ENCODE data around the gene CCDC88C.
"Not testable (repeated sequence)": the region's sequence is repeated elsewhere in the genome, so short reads cannot be mapped to it uniquely, and the experiment has no call there.

The CCDC88C gene

DNA sequence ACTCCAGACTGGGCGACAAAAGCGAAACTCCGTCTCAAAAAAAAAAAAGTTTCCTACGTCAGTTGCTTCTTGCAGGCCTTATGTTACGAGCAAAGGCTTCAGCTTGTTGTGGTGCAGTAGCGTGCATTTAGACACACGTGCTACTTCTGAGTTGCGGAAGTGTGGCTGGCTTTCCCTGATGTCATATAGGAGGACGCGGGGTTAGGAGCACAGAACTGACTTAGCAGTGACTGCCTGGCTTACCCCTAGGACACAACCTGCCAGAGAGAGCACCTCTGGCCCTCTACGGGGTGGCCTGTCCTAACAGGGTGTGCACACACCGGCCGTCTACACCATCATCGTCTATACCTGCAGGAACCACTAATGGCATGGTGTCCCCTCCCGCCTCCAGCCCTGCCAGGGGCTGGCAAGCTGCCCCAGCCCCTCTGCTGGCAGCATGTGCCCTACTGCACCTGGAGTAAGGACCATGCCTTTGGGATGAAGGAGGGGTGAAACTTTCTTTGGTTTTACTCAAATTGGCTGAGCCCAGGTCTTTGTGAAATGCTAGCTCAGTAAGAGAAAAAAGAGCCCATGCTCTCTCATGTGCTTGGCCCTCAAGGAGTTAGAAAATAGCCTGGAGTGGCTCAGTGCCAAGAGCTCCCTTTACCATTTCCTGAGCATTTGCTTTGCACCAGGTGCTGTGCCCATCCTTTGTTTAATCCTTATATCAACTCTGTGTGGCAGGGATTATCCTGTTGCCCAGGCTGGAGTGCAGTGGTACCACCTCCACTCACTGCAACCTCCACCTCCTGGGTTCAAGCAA is 171.4 kb downstream of the CCDC88C start:
- Histone ChIP-seq H3K27ac (ENCODE audit: low read length) (peak overlapping the region; percentile 79), H4K20me1 (ENCODE audit: insufficient read depth, low read length) (no peaks in the 10 kb centered on the region), H3K4me3 (ENCODE audit: low read depth in 1 of 2, low read length in 2 of 2) (no peak overlapping the region), H3K9ac (ENCODE audit: low read depth, low read length) (peak overlapping the region; percentile 16; the same call in 1 of the 2 replicates), H3K36me3 (ENCODE audit: insufficient read depth, low read length) (no peaks in the 10 kb centered on the region), H3K4me2 (ENCODE audit: insufficient read depth, low read length) (no peak overlapping the region), H3K79me2 (ENCODE audit: insufficient read depth, low read length) (no peaks in the 10 kb centered on the region), H3K9me3 (ENCODE audit: insufficient read depth, low read length, severe bottlenecking) (no peaks in the 10 kb centered on the region), H3K4me1 (ENCODE audit: insufficient read depth, low read length) (peaks cover 72% of the 10 kb centered on the region), H2AFZ (ENCODE audit: low read depth, low read length) (no peak overlapping the region), H3K27me3 (ENCODE audit: insufficient read depth, low read length, poor library complexity) (no peaks in the 10 kb centered on the region)
- peak; percentile 76 for DNase-seq
- TF ChIP-seq EZH2 (IDR thresholded peaks at IDR 0.05; ENCODE audit: borderline replicate concordance, low read depth, low read length, severe bottlenecking) (no peak), CTCF (IDR thresholded peaks at IDR 0.05; ENCODE audit: borderline replicate concordance, extremely low read depth, low read length, poor library complexity, severe bottlenecking) (no peak)
- peak; percentile 34 for ATAC-seq (ENCODE audit: insufficient read depth, low read depth)

GRCh38 chr14:91245616-91246015 is 172.0 kb downstream of the CCDC88C start:
- not testable (repeated sequence) for ATAC-seq (ENCODE audit: insufficient read depth, low read depth); H3K27me3 ChIP-seq (ENCODE audit: insufficient read depth, low read length, poor library complexity); H4K20me1 ChIP-seq (ENCODE audit: insufficient read depth, low read length); H2AFZ ChIP-seq (ENCODE audit: low read depth, low read length); H3K79me2 ChIP-seq (ENCODE audit: insufficient read depth, low read length); DNase-seq; H3K36me3 ChIP-seq (ENCODE audit: insufficient read depth, low read length); H3K4me2 ChIP-seq (ENCODE audit: insufficient read depth, low read length); H3K4me3 ChIP-seq (ENCODE audit: low read depth in 1 of 2, low read length in 2 of 2); H3K9ac ChIP-seq (ENCODE audit: low read depth, low read length); H3K9me3 ChIP-seq (ENCODE audit: insufficient read depth, low read length, severe bottlenecking)
- Histone ChIP-seq H3K27ac (ENCODE audit: low read length) (peak overlapping the region; percentile 87), H3K4me1 (ENCODE audit: insufficient read depth, low read length) (peaks cover 69% of the 10 kb centered on the region)

- Histone ChIP-seq H3K9me3 (ENCODE audit: insufficient read depth, low read length, severe bottlenecking) (no peaks in the 10 kb centered on the region), H3K4me1 (ENCODE audit: insufficient read depth, low read length) (peaks cover 63% of the 10 kb centered on the region), H2AFZ (ENCODE audit: low read depth, low read length) (no peak overlapping the region), H4K20me1 (ENCODE audit: insufficient read depth, low read length) (no peaks in the 10 kb centered on the region), H3K27ac (ENCODE audit: low read length) (peak overlapping the region; percentile 87), H3K4me3 (ENCODE audit: low read depth in 1 of 2, low read length in 2 of 2) (no peak overlapping the region), H3K9ac (ENCODE audit: low read depth, low read length) (peak overlapping the region; percentile 26; the same call in 1 of the 2 replicates), H3K27me3 (ENCODE audit: insufficient read depth, low read length, poor library complexity) (no peaks in the 10 kb centered on the region), H3K36me3 (ENCODE audit: insufficient read depth, low read length) (no peaks in the 10 kb centered on the region), H3K79me2 (ENCODE audit: insufficient read depth, low read length) (no peaks in the 10 kb centered on the region), H3K4me2 (ENCODE audit: insufficient read depth, low read length) (peak overlapping the region; percentile 54)
- ATAC-seq (ENCODE audit: insufficient read depth, low read depth): no peak
- no peak for TF ChIP-seq EZH2 (IDR thresholded peaks at IDR 0.05; ENCODE audit: borderline replicate concordance, low read depth, low read length, severe bottlenecking)
- DNase-seq: peak; percentile 29
These were observed 172.6 kb downstream of the CCDC88C start for GRCh38 chr14:91245029-91245428.

DNA sequence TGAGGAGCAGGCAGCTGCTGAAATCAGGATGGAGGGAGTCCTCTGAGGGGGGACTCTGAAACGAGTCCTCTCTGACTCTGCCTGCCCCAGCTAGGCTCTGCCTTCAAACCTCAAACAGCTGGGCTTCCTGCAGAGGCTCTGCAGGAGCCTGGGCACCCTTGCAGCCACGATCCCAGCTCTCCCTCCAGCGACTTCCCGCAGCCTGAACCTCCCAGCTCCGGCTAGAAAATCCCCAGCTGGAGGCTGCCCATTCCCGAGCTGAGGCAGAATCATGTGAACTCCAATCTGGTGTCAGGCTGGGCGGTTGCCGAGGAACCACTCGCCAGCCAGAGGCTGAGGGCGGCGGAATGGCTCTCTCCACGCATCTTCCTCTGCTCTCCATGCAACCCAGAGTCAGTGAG is 173.1 kb downstream of the CCDC88C start, which contains the start of gene GPR68:
Gene GPR68, minus strand, starts transcription at position 204 of the 401 bp plus-strand sequence. CDS start 9,654 bp downstream, outside the sequence.
- H2AFZ ChIP-seq (ENCODE audit: low read depth, low read length): no peak within 1 kb of the TSS
- H3K9ac ChIP-seq (ENCODE audit: low read depth, low read length): peak within 1 kb of the TSS; percentile 47
- H4K20me1 ChIP-seq (ENCODE audit: insufficient read depth, low read length): no peaks in the 10 kb centered on the region
- H3K27ac ChIP-seq (ENCODE audit: low read length): peak within 1 kb of the TSS; percentile 87
- no peaks in the 10 kb centered on the region for H3K36me3 ChIP-seq (ENCODE audit: insufficient read depth, low read length)
- ATAC-seq (ENCODE audit: insufficient read depth, low read depth) (peak; percentile 84), DNase-seq (peak; percentile 87)
- H3K4me2 ChIP-seq (ENCODE audit: insufficient read depth, low read length): peak within 1 kb of the TSS; percentile 54
- TF ChIP-seq CTCF (IDR thresholded peaks at IDR 0.05; ENCODE audit: borderline replicate concordance, extremely low read depth, low read length, poor library complexity, severe bottlenecking) (peak; percentile 21), EZH2 (IDR thresholded peaks at IDR 0.05; ENCODE audit: borderline replicate concordance, low read depth, low read length, severe bottlenecking) (no peak)
- H3K4me1 ChIP-seq (ENCODE audit: insufficient read depth, low read length): peaks cover 58% of the 10 kb centered on the region
- peak within 1 kb of the TSS in 1 of 2 experiments; percentile 29; a peak in 1 of 4 replicates for H3K4me3 ChIP-seq (ENCODE audit: low read depth in 1 of 2, low read length in 2 of 2)
- H3K9me3 ChIP-seq (ENCODE audit: insufficient read depth, low read length, severe bottlenecking): no peaks in the 10 kb centered on the region
- no peaks in the 10 kb centered on the region for H3K27me3 ChIP-seq (ENCODE audit: insufficient read depth, low read length, poor library complexity)
- no peaks in the 10 kb centered on the region for H3K79me2 ChIP-seq (ENCODE audit: insufficient read depth, low read length)

All from DND-41 (cell line).